CD4-positive, alpha-beta T cell treated with Interleukin-17A for 4 hours (primary cell): ENCODE measurements around the gene LRRC61.
A peak's percentile ranks its signal among the peaks of the same experiment; 100 is the strongest.

Experiments
- DNase-seq: peaks from one replicate; pipeline ENCODE4 v3.0.0-alpha.2; 2020; ENCODE audit warnings: mixed read lengths

LRRC61 gene

DNA sequence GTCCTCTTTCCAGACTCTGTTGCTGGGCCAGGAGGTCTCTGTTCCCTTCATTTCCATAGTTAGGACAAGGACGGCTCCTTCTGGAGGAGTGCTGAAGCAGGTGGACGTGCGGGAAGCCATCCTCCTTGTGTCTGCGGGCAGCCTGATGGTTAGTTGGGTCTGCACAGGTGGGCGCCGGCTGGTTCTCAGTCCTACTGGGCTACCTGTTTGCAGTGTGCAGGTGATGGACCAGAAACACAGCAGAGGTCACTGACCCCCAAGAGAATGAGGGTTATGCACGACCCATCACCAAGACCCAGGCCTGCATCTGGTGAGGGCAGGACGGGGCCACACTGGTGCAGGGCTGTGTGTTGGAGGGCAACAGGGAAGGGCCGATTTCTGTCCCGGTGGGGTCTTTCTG lies 10.5 kb downstream of the LRRC61 start:
- DNase-seq: no peak

DNA sequence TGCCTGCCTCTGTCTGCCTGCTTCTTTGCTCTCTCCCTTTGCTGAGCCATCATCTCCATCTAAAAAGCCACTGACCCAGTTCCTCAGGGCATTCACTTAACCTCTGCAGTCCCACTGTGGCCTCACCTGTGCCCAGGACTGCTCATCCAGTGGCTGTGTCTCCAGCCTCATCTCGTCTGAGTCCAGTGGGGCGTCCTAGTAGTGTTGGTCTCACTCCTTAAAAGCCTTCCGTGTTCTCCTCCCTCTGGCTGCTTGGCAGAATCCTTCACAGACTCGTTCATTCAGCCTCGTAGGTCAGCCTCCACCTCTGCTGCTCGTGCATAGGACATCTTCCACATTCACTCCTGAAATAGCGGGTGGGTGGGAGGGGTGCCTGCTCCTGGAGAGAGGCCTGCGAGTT lies 11.0 kb downstream of the LRRC61 start:
- DNase-seq: no peak

DNA sequence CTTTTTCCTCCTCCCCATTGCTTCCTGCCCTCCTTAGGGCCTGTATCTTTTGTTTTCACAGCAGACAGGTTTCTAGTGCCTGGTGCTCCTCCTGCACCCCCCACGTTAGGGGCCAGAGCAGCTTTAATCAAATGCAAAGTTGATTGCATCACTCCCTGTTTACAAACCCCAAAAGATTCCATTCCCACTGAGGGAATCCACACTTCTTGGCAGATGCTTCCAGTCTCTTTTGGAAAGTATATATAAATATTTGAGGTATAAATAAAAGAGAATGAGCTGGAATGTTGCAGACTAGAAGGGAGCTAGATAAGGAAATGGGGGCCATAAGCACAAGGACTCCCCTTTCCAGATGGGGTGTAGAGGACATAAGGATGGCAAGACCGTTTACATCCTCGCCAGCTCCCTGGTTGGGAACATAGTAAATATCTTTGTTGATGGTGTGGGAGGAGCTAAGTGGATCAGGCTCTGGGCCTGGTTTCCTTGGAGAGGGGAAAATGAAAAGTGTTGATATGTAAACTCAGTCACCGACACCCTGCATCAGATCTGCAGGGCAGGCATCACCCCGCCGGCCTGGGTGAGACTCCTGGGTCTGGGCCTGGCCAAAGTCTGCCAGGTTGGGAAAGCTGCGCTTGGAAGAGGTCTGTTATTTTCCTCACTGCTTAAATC lies 12.1 kb downstream of the LRRC61 start:
- DNase-seq: no peak

DNA sequence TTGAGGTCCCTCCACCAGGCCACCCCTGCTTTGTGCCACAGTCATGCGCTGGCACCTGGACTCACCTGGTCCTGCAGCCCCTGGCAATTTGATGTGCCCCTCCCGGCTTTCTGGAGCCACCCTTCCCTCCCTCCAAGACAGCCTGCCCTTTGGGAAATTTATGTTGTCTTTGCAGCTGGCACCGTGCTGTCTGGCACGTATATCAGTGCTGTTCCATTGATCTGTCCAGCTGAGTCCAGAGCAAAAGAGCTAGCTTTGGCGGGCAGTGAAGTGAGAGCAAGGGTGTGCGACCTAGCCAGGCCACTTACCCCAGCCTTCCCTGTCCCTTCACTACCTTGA lies 12.6 kb downstream of the LRRC61 start:
- no peak for DNase-seq

DNA sequence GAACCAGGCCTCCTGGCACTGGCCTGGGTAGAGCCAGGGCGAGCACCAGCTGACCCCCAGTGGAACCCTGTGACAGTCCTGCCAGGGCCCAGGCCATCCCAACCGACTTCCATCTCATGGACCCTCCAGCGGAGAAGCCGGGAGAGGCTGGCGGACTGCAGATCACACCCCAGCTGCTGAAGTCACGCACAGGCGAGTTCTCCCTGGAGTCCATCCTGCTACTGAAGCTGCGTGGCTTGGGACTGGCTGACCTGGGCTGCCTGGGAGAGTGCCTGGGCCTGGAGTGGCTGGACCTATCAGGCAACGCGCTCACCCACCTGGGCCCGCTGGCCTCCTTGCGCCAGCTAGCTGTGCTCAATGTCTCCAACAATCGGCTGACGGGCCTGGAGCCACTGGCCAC lies 13.6 kb downstream of the LRRC61 start:
- DNase-seq: no peak

DNA sequence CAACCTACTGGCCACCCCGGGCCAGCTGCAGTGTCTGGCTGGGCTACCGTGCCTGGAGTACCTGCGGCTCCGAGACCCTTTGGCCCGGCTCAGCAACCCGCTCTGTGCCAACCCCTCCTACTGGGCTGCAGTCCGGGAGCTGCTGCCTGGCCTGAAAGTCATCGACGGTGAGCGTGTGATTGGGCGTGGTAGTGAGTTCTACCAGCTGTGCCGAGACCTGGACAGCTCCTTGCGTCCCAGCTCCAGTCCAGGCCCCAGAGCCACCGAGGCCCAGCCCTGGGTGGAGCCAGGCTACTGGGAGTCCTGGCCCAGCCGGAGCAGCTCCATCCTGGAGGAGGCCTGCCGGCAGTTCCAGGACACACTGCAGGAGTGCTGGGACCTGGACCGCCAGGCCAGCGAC lies 14.0 kb downstream of the LRRC61 start:
- no peak for DNase-seq

DNA sequence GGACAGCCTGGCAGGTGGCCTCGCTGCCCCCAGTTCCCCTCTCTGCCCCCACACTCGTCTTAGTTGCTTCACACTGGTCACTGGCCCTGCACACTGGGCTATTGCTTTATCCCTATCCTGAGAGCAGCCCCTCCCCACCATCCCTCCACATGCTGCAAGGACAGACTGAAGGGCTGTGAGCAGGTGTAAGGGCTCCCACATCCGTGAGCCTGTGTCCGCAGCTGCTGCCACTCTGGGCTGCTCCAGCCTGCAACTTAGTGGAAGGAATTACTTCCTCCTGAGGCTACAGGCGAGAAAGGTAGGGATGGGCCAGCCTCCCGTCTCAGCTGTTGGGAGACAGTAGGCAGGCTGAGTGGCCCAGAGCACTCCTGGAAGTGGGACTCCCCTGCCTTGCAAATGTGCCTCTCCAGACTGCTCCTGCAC lies 14.5 kb downstream of the LRRC61 start:
- no peak for DNase-seq

DNA sequence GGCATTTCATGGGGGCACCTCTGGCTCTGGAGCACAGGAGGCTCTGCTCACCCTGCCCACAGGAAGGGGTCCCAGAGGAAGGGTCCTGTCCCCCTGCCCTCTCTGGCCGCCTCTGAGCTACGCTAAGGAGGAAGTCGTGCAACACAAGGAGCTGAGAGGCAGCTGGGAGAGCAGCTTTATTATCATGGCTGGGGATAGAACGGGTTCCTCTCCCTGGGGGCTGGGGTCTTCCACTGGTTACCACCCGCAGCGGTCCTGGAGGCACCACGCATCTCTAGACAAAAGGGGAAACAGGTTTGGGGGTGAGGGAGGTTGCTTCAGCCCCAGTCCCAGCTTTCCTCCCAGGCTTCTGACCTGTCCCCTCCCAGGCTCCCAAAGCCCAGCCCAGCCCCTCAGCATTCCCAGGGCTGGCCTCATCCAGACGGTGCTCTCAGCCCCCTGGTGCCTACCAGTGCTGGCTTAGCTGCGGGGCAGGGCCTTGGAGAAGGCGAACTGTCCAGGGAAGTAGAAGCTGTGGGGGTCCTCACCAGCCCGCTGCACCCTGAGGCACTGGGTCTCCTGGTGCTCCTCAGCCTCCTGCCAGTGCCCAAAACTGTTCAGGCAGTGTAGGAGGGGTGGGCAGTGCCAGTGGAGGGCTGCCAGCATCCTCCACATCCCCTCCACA lies 15.1 kb downstream of the LRRC61 start:
- DNase-seq: no peak

DNA sequence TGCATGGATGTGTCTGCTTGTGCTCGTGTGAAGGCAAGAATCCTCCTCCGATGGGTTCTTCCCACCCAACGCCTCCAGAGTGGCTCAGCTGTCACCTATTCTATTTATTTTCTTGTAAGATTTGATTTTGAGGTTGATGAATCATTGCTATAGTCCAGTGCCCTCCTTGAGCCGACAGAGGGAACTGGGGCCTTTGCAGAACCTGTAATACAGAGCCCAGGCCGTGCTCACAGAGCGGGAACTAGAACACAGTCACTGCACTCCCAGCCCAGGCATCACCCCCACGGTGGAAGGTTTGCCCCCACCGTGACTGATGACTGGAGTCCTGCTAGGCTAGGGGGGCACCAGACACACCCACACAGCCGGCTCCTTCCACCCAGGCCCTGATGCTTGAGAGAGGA lies 16.3 kb downstream of the LRRC61 start:
- no peak for DNase-seq

DNA sequence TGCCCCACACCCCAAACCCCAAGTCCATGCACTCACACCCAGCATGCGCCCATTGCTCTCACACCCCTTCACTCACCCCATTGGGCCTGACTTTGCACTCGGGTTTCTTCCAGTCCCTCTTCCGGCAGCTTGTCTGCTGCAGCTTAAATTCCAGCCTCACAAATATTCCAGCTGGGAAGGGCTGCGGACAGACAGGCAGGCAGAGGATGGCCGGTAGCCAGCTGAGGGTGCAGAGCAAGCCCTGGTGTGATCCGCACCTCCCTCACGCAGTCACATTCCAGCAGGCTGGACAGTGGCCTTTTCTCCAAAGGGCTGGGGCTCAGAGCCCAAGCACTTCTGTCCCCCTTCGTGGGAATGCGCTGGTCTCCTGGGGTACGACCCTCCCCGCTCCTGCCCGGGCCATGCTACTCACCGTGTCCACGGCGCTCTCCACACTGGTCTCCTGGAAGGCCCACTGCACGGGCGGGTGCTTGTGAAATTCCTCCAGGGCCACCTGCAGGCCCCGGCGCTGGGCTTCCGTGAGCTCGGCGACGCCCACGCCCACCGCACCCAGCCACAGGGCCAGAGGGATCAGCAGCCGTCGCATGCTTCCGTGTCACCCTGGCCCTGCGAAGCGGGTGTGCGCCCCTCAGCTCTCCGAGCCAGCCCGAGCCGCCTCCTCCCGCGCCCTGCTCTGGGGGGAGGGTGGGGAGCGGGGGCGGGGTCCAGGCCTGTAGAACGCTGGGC lies 17.0 kb downstream of the LRRC61 start:
- DNase-seq: no peak

DNA sequence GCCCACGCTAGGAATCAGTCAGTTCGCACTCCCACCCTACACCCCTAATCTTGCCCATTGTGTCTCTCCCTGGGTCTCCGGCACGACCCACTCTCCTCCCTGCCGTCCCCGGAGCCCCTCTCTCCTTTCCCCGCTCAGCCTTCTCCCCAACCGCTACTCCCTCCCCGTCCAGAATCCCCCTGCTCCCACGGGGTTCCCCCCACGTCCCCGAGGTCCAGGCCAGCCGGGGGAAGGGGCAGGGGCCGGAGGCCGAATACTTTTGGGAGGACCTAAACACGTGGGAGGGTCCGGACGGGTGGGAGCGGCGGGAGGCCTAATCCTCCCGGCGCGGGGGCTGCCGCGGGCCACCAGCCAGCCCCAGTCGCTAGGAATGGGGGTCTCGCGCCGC lies 17.7 kb downstream of the LRRC61 start:
- DNase-seq: no peak

DNA sequence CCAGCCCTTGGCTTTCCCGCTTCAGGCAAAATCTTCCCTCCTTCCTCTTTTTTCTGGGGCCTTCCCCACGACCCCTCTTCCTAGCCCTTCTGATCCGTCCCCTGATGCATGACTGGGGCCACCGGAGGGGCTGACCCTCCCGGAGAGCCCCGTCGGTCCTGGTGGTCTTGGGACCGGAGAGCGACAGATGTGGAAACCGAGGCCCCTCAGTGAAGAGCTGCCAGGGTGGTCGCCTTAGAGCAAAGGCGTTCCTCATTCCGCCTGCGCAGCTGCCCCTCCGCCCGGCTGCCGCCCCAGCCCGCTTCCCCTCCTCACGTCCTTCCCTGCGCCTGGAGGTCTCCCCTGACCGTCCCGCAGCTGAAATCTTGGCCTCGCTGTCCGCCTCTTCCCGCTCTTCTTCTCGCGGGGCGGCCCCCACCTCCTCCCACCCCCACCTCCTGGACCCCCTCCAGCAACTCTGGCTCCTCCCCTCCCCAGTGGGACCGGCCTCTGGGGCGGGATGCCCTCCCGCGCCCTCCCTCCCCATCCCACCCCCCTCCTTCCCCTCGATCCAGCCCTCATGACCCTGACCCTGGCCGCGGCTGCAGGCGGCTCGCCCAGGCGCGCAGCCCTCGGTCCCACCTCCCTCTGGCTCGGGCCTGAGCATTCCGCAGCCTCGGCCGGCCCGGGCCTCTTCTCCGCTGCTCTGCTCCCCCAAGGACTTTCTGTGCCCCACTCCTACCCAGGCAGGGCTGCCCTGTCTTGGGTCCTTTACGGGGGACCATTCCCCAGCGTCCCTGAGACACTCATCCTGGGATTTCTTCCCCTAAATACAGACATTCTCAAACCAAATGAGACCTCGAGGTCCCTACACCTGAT lies 18.3 kb downstream of the LRRC61 start, which contains the start of gene RARRES2:
Gene RARRES2, minus strand, starts transcription at position 367 of the 858 bp plus-strand sequence. CDS start 1,020 bp downstream, outside the sequence.
- DNase-seq: no peak

DNA sequence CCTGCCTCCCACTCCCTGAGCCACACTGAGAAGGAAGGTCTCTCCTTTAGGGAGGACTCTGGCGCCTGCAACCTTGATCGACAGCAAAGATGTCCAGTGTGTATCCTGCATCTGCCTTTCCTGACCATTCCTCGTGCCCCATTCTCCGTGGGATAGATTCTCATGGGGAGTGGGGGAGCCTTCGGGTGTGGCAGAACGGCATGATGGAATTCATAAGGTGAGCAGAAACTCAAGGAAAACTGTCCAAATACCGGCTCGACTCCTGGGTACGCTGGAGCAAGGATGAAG lies 18.9 kb downstream of the LRRC61 start:
- no peak for DNase-seq

DNA sequence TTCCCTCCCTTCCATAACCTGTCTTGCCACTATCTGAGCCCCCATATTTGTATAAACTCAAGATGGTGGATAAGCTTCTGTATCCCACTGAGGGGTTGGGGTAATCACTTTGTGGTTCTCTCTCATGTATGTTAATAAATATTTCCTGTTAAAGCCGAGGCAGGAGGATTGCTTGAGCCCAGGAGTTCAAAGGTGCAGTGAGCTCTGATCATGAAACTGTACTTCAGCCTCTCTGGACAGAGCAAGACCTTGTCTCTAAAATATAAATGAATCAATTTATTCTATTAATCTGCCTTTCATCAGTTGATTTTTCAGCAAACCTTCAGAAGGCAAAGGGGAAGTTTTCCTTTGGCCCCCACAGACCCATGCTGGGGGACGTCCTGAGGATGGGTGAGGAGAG lies 20.1 kb downstream of the LRRC61 start:
- DNase-seq: no peak

DNA sequence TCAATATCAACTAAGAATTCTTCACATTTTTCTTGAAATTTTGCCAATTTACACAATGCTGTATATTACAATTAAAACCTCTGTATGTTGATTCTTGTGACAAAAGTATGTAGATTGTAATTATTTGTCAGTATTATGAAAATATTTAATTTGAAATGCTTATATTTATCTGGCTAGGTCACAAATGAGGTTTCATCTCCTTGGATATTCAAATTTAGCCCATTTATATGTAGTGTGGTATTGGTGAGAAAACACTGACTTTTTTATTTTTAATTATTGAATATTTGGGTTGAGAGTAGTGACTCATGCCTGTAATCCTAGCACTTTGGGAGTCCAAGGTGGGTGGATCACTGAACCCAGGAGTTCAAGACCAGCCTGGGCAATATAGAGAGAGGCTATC lies 21.1 kb downstream of the LRRC61 start:
- DNase-seq: no peak

DNA sequence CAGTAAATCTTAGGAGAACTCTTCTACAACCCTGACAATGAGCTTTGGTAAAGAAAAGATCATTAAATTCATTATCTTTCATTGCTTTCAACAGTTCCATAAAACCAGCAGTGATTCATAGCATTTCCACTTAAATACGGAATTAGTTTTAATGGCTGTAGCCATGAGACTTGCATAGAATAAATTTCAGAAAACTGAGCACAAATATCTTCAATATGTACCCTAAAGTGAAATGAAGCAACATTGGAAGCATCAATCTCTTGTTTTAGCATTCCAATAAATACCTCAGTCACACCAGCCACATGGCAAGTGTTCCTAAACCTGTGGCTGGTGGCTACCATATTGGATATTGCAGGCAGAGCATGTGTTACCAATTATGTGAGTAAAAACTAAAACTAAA lies 21.9 kb downstream of the LRRC61 start:
- no peak for DNase-seq

DNA sequence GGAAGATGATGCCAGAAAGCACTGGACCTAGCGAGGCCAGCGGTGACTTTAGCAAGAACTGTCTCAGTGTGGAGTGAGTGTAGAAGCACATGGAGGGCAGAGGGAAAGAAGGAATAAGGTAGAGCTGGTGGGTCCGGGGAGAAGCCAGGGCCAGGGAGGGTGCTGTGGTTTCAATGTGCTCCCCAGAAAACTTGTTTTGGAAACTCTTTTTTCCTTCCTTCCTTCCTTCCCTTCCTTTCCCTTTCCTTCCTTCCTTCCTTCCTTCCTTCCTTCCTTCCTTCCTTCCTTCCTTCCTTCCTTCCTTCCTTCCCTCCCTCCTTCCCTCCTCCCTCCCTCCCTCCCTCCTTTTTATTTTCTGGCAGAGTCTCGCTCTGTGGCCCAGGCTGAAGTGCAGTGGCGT lies 23.8 kb downstream of the LRRC61 start:
- DNase-seq: no peak

DNA sequence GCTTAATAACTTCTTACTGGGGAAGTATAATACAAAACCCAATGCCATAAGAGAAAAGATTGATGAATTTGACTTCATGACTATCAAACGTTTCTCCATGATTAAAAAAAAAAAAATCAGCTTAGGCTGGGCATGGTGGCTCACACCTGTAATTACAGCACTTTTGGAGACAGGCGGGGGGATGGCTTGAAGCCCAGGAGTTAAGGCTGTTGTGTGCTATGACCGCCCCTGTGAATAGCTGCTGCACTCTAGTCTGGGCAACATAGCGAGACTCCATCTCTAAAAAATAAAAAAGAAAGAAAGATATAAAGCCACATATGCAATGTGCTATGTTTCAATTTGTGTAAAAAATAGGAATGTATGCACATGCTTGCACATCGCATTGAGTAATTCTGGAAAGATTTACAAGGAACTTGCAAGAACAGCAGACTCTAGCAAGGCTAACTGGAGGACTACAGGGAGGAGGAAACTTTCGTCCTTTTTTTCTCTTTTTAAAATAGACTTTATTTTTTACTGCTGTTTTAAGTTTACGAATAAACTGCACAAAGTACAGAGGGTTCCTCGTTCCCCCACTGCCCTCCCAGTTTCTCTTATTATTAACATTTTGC lies 28.5 kb downstream of the LRRC61 start:
- DNase-seq: no peak

DNA sequence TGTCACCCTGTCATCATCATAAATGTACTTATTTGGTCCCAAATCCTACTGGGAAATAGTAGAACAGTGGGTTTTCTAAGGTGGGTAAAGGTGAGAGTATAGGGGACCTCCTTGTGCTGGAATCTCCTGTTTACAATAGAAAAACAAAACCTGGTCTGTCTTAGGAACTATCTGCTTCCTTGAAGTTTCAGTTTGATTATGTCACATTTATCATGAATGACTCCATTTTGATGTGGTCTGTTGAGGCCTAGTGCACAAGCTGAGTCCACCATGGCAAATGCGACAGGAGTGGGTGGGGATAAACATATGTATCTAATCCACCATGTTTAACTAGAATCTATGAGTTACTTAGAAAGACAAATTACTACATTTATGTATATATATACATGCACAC lies 32.5 kb downstream of the LRRC61 start:
- no peak for DNase-seq

DNA sequence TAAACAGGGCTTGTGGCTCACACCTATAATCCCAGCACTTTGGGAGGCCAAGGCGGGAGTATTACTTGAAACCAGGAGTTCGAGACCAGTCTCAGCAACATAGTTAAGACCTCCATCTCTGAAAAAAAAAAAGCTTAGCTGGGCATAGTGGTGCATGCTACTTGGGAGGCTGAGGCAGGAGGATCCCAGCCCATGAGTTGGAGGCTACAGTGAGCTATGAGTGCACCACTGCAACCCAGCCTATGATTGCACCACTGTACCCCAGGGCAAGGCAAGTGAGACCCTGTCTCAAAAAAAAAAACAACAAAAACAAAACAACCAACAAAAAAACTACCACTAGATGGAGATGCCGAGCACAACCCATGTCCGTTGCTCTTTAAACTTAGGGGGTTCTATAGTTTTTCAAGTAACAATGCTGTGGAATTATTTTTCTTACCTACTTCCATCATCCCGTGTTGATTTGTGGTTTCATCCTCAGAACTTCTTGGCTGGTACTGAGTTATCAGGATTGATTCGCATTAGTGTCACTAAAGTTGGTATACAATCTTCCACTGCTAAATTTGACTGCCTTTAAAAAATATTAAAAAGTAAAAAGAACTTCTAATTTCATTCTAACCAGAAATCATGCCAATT lies 33.2 kb downstream of the LRRC61 start:
- peak; percentile 49 for DNase-seq

DNA sequence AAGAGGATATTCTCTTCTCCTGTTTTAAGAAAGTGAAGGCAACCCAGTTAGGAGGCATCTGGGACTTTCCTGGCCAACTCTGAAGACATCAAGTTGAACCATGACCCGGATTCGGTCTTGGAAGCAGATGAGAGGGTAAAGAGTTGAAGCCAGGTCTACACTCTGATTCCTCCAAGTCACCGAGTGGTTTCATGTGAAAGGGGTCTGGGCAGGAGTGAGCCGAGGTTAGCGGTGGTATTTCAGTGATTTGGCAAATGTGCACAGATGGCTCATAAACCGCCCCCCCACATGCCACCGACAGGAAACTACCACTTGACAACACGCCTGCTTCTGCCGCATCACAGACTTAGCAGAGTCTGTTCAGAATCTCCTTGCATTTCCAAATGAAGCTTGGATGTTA lies 34.1 kb downstream of the LRRC61 start:
- DNase-seq: peak; percentile 87

DNA sequence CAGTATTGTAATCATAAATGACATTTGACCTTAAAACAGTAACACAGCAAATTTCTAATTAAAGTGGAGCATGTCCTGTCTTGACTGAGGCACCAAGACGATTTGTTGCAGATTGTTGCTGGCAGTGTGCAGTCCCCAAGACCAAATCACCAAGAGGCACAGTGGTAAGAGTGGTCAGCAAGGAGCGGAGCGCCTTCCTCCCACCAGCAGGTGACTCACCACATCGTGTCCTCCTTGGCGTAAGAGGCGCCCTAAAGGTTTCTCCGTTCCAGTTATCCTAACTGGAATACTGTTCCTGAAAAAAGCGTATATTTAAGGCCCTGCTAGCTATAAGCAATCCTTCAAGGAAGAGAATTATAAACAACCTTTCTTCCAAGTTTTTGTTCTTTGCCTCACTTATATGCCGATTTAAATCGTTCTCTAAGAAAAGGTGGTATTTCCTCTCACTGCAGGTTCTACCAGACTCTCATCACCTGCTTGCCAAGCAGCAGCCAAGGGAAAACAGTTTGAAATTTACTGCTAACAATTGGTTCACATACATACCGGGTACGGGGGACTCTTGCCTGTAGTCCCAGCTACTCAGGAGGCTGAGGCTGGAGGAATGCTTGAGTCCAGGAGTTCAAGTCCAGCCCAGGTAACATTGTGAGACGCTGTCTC lies 34.7 kb downstream of the LRRC61 start:
- no peak for DNase-seq
